GM23338 (cell line): ENCODE data around the gene PIK3CB.

Experiments used
- EZH2phosphoT487 ChIP-seq: fragments of 200-600 bp; sonication (generic); IDR thresholded peaks from one replicate; pipeline ENCODE4 v1.8.1; 2018; ENCODE audit warnings: antibody characterized with exemption; ENCODE audit not compliant: unreplicated experiment
- POLR2AphosphoS5 ChIP-seq: IDR thresholded peaks from 2 replicates; pipeline ENCODE4 v1.6.1; 2016; ENCODE audit warnings: antibody characterized with exemption, low read depth
- TF ChIP-seq, protein P1 (sequence below), 2 experiments: fragments of 200-600 bp in 1 of 2; sonication (generic) in 1 of 2; conservative IDR thresholded peaks; 2 replicates each; pipeline versions ENCODE4 v1.5.1 to v1.6.1; 2016 to 2017; ENCODE audit warnings: antibody characterized with exemption in 2 of 2, low read depth in 2 of 2, mild to moderate bottlenecking in 2 of 2, moderate library complexity in 1 of 2

DNA sequence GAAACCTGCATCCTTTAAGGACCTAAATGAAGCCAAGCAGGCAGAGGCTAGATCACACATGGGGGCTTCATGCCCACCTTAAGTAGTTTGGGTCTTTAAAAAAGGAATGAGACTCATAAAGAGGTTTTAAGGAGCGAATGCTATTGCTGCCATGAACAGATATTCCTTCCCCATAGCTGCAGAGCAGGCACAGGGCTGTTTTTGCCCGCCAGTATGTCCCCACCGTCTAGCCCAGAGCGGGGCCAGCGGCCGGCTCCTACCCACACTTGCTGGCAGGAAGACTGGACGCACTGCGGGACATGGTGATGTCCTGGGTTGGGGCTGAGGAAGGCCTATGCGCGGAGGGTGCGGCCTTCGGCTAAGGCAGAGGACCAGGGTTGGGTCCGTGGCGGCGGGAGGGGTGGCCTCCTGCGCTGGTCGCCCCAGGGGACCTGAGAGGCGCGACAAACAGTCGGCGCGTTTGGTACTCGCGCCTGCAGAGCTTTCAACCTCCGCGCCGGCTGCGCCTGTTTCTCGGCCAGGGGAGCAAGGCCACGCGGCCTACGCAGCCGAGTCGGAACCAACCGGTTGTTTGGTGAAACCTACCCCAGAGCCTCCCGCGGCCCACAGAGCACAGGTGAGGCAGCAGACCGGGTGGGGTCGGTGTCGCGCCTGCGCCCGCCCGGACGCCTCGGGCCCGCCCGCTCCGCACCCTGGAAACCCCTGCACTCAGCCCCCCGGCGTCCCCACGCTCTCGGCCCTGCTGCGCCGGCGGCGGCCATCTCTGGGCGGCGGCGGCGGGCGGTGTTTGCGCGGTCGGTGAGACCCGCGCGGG, 226.2 kb downstream of the PIK3CB start, which contains the start of gene FAIM:
- TF ChIP-seq, protein P1, sequence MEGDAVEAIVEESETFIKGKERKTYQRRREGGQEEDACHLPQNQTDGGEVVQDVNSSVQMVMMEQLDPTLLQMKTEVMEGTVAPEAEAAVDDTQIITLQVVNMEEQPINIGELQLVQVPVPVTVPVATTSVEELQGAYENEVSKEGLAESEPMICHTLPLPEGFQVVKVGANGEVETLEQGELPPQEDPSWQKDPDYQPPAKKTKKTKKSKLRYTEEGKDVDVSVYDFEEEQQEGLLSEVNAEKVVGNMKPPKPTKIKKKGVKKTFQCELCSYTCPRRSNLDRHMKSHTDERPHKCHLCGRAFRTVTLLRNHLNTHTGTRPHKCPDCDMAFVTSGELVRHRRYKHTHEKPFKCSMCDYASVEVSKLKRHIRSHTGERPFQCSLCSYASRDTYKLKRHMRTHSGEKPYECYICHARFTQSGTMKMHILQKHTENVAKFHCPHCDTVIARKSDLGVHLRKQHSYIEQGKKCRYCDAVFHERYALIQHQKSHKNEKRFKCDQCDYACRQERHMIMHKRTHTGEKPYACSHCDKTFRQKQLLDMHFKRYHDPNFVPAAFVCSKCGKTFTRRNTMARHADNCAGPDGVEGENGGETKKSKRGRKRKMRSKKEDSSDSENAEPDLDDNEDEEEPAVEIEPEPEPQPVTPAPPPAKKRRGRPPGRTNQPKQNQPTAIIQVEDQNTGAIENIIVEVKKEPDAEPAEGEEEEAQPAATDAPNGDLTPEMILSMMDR (conservative IDR thresholded peaks at IDR 0.05; ENCODE audit: low read depth in 2 of 2): no peak
- no peak for TF ChIP-seq EZH2phosphoT487
- TF ChIP-seq POLR2AphosphoS5: peak; percentile 16; the same call in 1 of the 2 replicates
